Hematopoietic multipotent progenitor cell treated with erythropoietin and hydrocortisone succinate and interleukin-3 and kit ligand, for 6 days (in vitro differentiated cells): Measurements from ENCODE around the gene SYCP2.
"Not testable (repeated sequence)": the region's sequence is repeated elsewhere in the genome, so short reads cannot be mapped to it uniquely, and the experiment has no call there.

Source experiments
- DNase-seq: peaks from one replicate; pipeline ENCODE4 v3.0.0-alpha.2; 2015

SYCP2 gene, protein sequence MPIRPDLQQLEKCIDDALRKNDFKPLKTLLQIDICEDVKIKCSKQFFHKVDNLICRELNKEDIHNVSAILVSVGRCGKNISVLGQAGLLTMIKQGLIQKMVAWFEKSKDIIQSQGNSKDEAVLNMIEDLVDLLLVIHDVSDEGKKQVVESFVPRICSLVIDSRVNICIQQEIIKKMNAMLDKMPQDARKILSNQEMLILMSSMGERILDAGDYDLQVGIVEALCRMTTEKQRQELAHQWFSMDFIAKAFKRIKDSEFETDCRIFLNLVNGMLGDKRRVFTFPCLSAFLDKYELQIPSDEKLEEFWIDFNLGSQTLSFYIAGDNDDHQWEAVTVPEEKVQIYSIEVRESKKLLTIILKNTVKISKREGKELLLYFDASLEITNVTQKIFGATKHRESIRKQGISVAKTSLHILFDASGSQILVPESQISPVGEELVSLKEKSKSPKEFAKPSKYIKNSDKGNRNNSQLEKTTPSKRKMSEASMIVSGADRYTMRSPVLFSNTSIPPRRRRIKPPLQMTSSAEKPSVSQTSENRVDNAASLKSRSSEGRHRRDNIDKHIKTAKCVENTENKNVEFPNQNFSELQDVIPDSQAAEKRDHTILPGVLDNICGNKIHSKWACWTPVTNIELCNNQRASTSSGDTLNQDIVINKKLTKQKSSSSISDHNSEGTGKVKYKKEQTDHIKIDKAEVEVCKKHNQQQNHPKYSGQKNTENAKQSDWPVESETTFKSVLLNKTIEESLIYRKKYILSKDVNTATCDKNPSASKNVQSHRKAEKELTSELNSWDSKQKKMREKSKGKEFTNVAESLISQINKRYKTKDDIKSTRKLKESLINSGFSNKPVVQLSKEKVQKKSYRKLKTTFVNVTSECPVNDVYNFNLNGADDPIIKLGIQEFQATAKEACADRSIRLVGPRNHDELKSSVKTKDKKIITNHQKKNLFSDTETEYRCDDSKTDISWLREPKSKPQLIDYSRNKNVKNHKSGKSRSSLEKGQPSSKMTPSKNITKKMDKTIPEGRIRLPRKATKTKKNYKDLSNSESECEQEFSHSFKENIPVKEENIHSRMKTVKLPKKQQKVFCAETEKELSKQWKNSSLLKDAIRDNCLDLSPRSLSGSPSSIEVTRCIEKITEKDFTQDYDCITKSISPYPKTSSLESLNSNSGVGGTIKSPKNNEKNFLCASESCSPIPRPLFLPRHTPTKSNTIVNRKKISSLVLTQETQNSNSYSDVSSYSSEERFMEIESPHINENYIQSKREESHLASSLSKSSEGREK (N-terminal part only)

DNA sequence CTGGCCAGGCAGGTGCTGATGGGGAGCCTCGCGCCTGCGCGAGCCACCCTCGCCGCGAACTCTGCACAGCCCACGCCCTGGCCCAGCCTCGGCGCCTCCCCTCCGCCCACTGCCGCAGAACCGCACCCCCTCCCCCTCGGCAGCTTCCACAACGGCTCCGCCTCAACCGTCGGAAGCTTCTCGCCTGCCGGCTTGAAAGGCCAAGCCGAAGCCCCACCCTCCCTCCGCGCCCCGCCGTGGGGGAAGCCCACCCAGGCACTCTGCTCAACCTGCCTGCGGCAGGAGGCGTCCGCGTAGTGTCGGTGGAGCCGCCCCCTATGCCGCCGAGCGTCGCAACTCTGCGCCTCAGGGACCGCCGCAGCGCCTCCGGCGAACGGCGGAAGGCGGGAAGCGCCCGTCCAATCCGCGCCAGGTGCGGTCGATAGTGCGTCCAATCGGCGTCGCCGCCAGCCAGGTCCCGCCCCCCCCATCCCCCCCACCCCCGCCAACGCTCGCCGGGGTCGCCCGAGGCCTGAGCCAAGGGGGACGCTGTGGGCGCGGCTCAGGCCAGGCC lies at the start of gene SYCP2:
Gene SYCP2 (minus strand): TSS at position 342 of the 553 bp plus-strand sequence. CDS start 11,224 bp downstream, outside the sequence.
- peak; percentile 62 for DNase-seq

DNA sequence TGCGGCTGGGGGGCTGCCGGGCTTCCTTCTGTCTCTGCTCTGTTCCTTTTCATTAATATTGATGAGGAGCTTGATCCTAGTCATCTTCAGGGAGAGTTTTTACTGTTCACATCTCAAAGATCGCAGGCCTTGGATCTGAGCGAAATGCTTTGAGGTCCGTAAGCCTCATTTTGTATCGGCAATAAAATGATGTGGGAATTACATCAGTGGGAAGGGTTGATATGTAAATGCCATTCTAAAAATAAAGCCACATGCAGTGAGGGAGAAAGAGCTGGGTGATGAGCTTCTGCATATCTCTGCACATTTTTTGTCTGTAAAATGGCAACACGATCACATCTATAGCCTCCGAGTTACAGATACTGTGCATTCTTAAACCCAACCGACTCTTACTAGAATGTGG lies 49.6 kb upstream of the SYCP2 start:
- no peak for DNase-seq

DNA sequence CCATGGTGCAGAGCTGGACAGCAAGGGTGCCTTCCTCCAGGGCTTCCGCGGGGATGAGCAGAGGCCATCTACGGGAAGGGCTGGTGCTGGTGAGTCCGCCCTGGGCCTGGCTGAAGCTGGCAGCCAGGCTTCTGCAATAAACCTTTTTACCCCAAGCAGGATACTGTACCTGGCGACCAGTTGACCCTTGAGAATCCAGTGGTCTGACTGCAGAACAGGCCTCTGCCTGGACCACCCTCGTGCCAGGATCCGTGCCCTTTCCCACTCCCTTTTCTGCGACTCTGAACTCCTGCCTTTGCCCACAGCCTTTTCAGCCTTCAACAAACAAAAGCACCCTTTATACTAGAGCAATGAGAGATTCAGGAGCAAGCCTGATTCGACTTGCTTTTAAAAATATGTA lies 43.6 kb upstream of the SYCP2 start:
- no peak for DNase-seq

DNA sequence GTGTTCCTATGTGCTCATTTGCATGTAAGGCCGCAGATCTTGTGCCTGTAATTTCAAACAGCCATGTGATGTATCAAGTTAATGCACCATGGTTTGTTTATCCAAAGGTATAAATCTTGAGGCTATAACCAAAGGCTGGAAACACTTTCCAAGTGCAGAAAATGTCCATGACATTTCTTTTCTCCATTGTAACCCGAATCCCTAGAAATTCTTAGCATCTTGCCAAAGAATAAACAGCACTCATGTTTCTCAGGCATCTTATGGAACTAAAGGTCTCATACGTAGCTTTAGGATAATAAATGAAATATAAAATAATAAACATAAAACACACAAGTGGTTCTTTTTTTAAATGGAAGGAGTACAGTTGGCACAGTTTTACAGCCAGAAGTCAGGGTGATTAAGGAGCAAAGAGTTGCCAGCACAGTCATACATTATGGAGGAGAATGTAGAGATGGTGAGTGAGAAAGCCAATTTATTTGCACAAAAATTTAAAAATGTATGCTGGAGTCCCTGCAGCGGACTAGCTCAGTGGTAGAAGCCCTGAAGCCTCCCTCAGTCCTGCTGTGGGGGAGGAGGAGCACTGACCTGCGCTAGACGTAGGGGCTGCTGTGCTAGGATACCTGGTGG lies 42.8 kb upstream of the SYCP2 start:
- no peak for DNase-seq

DNA sequence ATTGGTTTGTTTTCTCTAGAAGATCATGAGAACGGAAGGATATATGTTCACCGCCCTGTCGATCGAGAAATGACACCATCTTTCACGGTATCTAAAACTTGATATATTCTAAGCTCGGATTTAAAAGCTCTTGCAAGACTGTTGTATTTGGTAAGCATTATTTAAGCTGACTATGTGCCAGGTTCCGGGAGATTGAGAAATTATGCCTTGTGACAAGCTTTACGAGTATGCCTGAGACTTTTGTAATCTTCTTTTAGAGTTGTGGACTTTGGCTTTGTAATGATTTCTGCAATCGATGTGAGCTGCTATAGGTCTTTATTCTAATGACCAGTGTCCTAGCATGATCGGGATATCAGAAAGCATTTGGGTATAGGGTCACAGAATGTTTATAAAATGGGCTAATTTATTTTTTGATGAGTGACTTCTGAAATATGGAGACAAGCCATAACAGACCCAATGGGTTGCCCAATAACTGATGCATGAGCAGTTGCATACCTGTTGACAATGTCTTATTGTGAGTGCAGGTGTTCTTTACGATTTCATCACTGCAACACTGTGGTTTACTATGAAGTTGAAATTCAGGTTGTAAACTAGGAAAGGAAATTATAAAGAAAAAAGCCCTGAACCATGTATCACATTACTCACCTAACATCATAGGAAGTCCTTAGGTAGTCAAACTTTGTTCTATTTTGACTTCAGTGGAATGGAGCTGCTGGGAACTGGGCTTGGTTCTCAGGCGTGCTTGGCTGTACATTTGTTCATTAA lies 38.8 kb upstream of the SYCP2 start:
- DNase-seq: no peak

DNA sequence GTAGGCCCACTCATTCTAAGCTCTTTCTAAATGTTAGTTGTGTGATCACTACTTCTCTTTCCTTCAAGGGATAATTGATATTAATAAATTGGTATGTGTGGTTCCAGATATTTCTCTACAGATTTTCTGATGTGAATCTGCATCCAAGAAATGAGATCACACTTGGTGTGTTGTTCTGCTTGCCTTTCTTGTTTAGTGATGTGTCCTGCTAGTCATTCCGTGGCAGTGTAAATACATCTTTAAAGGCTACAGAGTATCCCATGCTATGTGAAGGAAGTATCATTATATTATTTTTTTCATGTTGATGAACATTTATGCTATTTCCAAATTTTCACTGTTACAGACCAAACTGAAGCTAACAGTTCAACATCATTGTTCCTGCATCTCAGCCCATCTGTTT lies 38.0 kb upstream of the SYCP2 start:
- DNase-seq: no peak

DNA sequence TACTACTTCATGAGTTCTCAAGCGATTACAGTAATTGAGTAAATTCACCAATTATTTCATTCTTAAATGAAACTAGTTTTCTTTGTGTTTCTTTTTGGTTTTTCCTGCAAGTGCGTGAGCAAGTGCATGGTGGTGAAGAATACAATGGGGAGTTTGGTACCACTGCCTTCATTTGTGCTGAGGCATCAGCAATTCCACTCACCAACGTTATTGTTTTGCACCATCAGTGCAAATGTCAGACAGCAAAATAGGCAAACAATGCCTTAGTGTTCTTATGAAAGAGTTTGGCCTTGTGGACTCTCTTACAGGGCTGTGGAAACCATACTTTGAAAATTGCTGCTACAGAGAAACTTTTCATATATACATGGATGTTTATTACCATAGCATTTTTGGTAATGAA lies 33.0 kb upstream of the SYCP2 start:
- no peak for DNase-seq

DNA sequence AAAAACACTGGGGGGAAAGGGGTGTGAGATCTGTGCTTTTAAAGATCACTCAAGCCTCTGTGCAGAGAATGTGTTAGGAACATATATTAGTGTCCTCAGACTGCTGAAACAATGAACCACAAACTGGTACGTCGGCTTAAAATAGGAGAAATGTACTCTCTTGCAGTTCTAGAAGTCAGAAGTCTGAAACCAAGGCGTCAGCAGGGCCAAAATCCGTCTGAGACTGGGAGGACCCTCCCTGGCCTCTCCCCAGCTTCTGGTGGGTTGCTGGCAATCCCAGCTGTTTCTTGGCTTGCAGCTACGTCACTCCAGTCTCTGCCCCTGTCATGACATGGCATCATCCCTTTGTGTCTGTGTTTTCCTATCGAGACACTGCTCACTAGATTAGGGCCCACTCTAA lies 28.7 kb upstream of the SYCP2 start:
- no peak for DNase-seq

DNA sequence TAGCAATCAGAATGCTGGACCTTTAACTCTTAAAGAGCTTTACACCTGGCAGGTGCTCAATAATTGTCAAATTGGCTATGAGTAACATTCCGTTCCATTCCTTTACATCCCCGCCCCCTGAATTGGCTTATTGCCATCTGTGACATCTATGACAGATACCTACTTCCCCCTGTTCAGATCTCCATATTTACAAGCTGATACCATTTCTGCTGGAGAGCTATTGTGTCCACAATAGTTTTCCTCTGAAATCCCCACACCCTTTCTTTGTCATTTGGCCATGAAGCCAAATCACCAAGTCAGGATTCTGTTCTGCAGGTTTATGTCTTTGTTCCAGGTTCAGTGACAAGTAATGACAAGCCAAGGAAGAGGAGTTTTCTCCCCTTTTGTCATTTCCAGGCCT lies 28.0 kb upstream of the SYCP2 start:
- no peak for DNase-seq

DNA sequence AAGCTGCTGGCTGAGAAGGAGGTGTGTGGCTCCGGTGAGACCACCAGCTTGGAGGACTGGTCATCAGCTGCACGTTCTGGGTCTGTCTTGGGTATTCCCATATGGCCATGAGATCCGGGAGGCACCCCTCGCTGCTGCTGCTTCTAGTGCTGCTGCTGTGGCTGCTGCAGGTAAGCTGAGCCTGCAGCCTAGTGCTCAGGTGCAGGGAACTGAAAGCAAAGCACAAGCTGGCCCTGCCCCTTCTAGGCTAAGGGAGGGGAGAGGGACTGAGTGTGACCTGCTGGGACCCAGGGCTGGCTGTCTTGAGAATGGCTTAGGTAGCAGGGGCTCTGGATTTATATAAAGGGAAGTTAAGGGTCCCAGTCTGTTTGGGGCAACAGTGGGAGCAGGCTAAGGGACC lies 25.2 kb upstream of the SYCP2 start:
- no peak for DNase-seq

DNA sequence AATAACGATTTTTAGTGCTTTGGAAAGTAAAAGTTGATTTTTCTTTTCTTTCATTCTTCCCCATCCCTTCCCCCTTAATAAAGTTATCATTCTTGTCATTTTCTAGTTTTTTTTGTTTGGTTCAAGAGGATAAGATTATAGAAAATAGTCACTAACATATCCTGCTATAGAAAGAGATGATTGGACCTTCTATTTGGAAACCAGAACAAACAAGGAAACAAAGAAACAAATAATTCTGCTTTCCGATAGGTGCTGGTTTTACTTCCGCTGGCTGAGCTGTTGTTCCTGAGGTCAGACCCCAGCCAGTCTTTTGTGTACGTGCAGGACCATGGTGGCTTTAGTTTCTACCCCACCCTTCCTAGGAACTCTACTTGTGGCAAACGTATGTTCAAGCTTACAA lies 24.7 kb upstream of the SYCP2 start, which contains the start of gene CDH26:
Gene CDH26 (plus strand): TSS at position 301 of the 400 bp plus-strand sequence. CDS start 304 bp downstream, outside the sequence.
- no peak for DNase-seq

DNA sequence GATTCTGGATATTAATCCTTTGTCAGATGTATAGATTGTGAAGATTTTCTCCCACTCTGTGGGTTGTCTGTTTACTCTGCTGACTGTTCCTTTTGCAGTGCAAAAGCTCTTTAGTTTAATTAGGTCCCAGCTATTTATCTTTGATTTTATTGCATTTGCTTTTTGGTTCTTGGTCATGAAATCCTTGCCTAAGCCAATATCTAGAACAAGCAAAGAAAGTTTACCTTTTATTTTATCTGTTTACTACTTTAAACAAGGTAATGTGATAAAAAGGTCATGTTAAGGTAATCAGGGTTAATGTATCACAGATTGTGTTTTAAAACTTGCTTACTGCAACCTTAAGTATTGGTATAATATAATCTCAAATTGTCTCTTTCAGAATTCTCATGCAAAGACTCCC lies 24.1 kb upstream of the SYCP2 start:
- not testable (repeated sequence) for DNase-seq

DNA sequence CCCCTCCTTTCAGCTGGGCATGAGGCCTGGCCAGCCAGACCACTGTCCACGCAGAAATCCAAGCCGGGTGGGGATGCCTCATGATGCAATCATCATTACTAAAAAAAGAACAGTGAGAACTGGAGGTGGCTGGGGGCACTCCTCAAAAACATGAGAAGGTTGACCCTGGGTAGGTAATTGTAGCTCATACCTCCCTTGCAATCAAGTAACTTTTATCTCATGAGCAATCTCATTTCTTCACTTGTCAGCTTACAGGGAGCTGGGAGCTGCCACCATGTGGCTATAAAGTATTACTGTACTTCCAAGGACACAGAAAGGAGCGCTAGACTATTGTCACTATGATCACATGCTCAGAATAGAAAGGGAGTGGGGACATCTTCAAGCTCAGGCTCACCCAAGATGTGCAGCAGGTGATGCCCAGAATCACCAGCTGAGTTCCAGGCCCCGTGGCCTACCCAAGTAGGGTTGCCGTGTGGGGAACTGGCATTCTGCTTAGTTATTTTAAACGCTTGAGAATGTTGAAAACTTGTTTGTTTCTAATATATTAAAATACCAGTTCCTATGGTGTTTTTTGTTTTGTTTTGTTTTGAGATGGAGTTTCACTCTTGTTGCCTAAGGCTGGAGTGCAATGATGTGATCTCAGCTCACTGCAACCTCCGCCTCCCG lies 21.8 kb upstream of the SYCP2 start:
- DNase-seq: peak; percentile 71

DNA sequence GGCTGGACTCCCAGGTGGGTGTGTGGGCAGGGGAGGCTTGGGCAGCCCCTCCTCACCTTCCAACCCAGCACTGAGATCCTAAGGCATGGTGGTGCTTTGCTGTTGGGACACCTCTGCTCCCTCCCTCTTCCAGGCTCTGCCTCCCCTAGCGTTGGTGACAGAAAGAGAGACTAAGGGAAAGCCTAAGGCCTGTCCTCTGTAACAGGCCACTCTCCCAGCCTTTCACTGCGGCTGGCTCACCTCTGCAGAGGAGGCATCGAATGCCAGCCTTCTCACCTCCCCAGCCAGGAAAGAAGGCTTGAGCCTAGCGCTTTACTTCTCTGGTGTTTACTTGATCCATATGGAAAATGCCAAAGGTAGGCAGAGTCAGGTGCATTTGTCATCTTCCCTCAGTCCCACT lies 21.3 kb upstream of the SYCP2 start:
- no peak for DNase-seq

DNA sequence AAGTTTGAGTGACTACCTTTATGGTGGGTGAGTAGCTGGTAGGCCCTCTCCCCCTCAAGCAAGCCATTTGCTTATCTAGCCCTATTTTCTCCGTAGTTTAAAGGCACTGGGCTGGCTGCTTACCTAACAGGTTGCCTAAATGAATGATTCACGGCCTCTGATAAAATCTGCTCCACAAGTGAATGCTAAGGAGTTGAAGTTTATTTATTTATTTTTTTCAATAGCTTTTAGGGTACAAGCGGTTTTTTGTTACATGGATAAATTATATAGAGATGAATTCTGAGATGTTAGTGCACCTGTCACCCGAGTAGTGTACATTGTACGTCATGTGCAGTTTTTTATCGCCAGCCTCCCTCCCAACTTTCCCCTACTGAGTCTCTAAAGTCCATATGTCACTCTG lies 16.5 kb upstream of the SYCP2 start:
- no peak for DNase-seq

DNA sequence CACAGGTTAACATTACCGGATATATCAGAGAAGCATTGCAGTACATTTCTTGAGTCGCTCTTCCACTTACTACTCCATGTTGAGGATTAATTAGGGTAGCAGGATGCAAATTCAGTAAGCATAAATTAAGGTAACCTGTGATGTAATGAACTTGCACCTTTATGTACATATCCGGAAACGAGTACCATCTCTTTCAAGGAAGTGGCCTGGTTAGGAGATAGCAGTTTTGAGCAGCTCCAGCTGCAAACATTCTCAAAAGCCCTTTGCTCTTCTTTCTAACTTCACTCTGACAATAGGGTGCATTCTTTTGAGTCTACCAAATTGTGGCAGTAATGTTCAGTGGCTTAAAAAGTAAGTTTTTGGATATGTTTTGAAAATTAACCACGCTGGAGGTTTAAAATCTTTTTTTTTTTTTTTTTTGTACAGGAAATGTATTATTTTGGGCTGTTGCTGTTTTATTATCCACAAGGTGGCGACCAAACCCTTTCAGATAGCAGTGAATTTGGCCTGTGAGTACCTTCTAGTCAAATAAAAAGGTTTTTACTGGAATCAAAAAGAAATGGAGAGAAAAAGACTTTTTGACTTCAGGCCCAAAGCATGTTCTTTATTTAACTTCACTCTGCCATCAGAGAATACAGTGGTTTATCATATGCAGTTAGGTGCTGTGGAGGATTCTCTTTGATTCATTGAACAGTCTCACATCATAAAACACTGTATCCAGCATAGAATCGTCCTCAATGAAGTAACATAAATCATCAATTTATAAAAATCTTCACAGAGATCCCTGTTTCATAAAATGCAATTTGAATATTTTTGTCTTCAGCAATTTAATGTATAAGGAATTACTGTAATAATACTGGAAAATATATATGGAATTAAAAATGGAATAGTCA lies 15.6 kb upstream of the SYCP2 start:
- peak; percentile 87 for DNase-seq

DNA sequence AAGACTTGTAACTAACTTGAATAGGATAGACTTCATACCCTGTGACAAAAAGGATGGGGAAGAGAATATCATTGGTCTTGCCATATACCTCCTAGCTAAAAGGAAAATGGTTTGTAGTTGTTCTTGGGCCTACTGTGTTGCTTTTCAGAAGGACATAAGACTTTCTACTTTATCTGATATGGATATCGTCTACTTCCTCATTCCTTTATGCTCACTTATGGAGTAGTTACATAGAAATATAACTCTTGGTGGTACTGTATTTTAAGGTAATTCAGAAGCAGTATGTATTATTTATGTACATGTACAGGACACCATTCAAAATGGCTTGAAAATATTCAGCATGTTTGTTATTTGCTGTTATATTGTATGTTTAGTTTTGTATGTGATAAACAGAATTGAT lies 14.8 kb upstream of the SYCP2 start:
- DNase-seq: peak; percentile 44

DNA sequence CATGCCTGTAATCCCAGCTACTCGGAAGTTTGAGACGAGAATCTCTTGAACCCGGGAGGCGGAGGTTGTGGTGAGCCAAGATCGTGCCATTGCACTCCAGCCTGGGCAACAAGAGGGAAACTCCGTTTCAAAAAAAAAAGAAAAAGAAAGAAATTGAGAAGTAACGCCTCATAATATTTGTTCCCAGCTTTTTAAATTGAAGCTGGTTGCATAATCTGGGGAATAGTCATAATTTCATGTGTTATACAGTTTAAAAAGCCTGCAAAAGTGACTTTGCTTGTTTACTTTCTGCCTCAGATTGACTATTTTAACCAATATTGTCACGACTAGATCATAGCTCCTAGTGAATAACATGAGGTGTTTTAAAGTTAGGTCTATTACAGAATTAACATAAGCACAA lies 13.9 kb upstream of the SYCP2 start:
- no peak for DNase-seq

DNA sequence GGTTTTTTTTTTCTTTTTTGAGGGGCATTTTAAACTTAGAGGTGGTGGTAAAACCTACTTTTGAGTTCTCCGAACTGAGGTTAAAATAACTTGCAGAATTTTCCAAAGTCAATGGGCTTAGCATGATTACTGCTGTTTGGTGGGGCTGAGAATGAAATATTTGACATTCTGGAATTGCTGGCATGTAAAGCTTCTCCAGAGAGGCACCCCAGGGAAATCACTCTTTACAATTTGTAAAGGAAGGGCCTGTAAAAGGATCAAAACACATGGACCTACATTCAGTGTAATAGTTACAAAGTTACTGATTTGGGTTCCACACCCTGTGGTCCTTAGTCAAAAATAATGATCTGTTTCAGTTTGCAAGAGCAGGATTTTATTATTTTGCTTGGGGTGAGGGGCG lies 12.3 kb upstream of the SYCP2 start:
- DNase-seq: no peak

DNA sequence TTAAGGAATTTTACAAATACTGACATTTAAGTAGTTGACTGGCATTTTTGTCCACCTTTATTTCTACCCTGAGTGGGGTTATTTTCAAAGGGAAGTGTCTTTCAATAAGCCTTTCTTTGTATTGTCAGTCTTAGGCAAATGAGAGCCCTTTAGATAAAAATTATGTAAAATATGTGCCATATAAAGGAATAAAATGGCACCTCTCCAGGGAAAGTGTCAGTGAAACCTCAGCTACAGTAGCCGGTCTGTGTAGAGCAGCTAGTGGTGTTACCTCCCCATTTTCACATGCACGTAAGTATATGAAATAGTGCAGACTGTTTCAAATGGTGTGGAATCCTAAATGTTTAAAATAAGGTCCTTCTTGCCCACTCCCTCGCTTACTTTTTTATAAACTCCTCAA lies 11.7 kb upstream of the SYCP2 start:
- DNase-seq: peak; percentile 36
